ENCODE measurements around the gene PMPCA.
A peak's percentile ranks its signal among the peaks of the same experiment; 100 is the strongest.

PMPCA gene

GRCh38 chr9:136367296-136368145, 42.9 kb upstream of the PMPCA start:
- no peak for DNase-seq
- peak overlapping the region; percentile 81 for H3K27ac ChIP-seq

GRCh38 chr9:136368190-136368589, 42.3 kb upstream of the PMPCA start:
- TF ChIP-seq CTCF (IDR thresholded peaks at IDR 0.05; ENCODE audit: low read depth, low read length), result no peak
- DNase-seq, result peak; percentile 48

More at GRCh38 chr9:136367296-136368145, 42.9 kb upstream of the PMPCA start:
- no peaks in the 10 kb centered on the region for H3K27me3 ChIP-seq (ENCODE audit: insufficient read depth, low read depth, severe bottlenecking)
- H3K36me3 ChIP-seq, result peaks cover 31% of the 10 kb centered on the region
- no peak for TF ChIP-seq CTCF (IDR thresholded peaks at IDR 0.05; ENCODE audit: low read depth, low read length)
- H3K4me3 ChIP-seq (ENCODE audit: low read depth, low read length), result no peak overlapping the region
- H3K9me3 ChIP-seq (ENCODE audit: severe bottlenecking), result peaks cover 3% of the 10 kb centered on the region

GRCh38 chr9:136370037-136370436, 40.4 kb upstream of the PMPCA start:
- Histone ChIP-seq H3K36me3 (peaks cover 30% of the 10 kb centered on the region), H3K9me3 (ENCODE audit: severe bottlenecking) (no peaks in the 10 kb centered on the region), H3K4me3 (ENCODE audit: low read depth, low read length) (no peak overlapping the region), H3K27ac (no peak overlapping the region), H3K27me3 (ENCODE audit: insufficient read depth, low read depth, severe bottlenecking) (no peaks in the 10 kb centered on the region)
- no peak for DNase-seq
- no peak for TF ChIP-seq CTCF (IDR thresholded peaks at IDR 0.05; ENCODE audit: low read depth, low read length)

More at GRCh38 chr9:136368190-136368589, 42.3 kb upstream of the PMPCA start:
- Histone ChIP-seq H3K27ac (peak overlapping the region; percentile 33), H3K36me3 (peaks cover 31% of the 10 kb centered on the region), H3K9me3 (ENCODE audit: severe bottlenecking) (peaks cover 3% of the 10 kb centered on the region), H3K27me3 (ENCODE audit: insufficient read depth, low read depth, severe bottlenecking) (no peaks in the 10 kb centered on the region), H3K4me3 (ENCODE audit: low read depth, low read length) (no peak overlapping the region)

- Histone ChIP-seq H3K27me3 (ENCODE audit: insufficient read depth, low read depth, severe bottlenecking) (no peaks in the 10 kb centered on the region), H3K36me3 (peaks cover 35% of the 10 kb centered on the region), H3K4me3 (ENCODE audit: low read depth, low read length) (no peak overlapping the region), H3K9me3 (ENCODE audit: severe bottlenecking) (no peaks in the 10 kb centered on the region), H3K27ac (no peak overlapping the region)
- no peak for TF ChIP-seq CTCF (IDR thresholded peaks at IDR 0.05; ENCODE audit: low read depth, low read length)
- DNase-seq, result no peak
Measured at GRCh38 chr9:136370687-136371532, 39.5 kb upstream of the PMPCA start.

- no peak for TF ChIP-seq CTCF (IDR thresholded peaks at IDR 0.05; ENCODE audit: low read depth, low read length)
- no peak overlapping the region for H3K4me3 ChIP-seq (ENCODE audit: low read depth, low read length)
Measured at GRCh38 chr9:136371533-136371880, 39.0 kb upstream of the PMPCA start.

More at GRCh38 chr9:136371533-136371880, 39.0 kb upstream of the PMPCA start:
- DNase-seq, result no peak
- Histone ChIP-seq H3K9me3 (ENCODE audit: severe bottlenecking) (no peaks in the 10 kb centered on the region), H3K27me3 (ENCODE audit: insufficient read depth, low read depth, severe bottlenecking) (no peaks in the 10 kb centered on the region), H3K27ac (no peak overlapping the region), H3K36me3 (peaks cover 36% of the 10 kb centered on the region)

Measured in WERI-Rb-1 (cell line).